K562 (cell line): ENCODE results near the gene KLF13. TPM values are rescaled to one million over a fixed set of nuclear protein-coding genes. Genes with fewer than 3 reads are reported as not detected.

Source experiments
- ATAC-seq: fragments of 200-7000 bp; cut with Tn5 transposase; 3 replicates; pipeline ENCODE4 v1.9.1; 2020; ENCODE audit warnings: moderate library complexity
- BruUV-seq: library from RNA; stranded (reverse); fragments of 400-500 nt; replicated peaks from 2 replicates; lab custom pipeline; 2021; lab: Mats Ljungman, UMichigan
- CTCF ChIA-PET: fragments of 300-600 bp; formaldehyde crosslinking; extraction: SDS; loops from one replicate; lab custom pipeline; 2021; ENCODE audit warnings: low intra/inter-chr PET ratio; lab: Yijun Ruan, JAX
- POLR2A ChIA-PET: fragments of 300-600, 350-650 bp; sonication (Branson Sonifier 250); formaldehyde crosslinking; extraction: SDS; loops from one replicate; lab custom pipeline; 2021; ENCODE audit warnings: antibody characterized with exemption, inconsistent platforms; lab: Yijun Ruan, JAX
- DNase-seq, 4 experiments: peaks; one replicate each; pipeline versions ENCODE4 v3.0.0 to v3.0.0-alpha.2; 2011 to 2018; ENCODE audit warnings: low spot score in 3 of 4, mixed read lengths in 3 of 4; ENCODE audit errors: extremely low read depth in 1 of 4
- FAIRE-seq: peaks from 2 replicates; lab custom pipeline; 2011; peaks lifted over from hg19 to GRCh38; lab: Jason Lieb, UNC
- H2AFZ ChIP-seq: 2 replicates; pipeline ENCODE4 v1.6.0; 2011; ENCODE audit warnings: low read depth, low read length, control low read depth, inconsistent platforms
- H3K27ac ChIP-seq: fragments of 200-600 bp; 3 replicates; pipeline ENCODE4 v1.8.0; 2011; ENCODE audit warnings: low read depth, mild to moderate bottlenecking, control low read depth, inconsistent platforms, low read length, moderate library complexity, mixed read lengths; ENCODE audit errors: extremely low read depth
- H3K27me3 ChIP-seq, 2 experiments: fragments of 300-600 bp in 1 of 2; 2 replicates in 1 of 2; 3 replicates in 1 of 2; pipeline versions ENCODE4 v1.6.0 to v1.8.0; 2011; ENCODE audit warnings: inconsistent platforms in 2 of 2, low read length in 2 of 2, mild to moderate bottlenecking in 1 of 2, mixed read lengths in 1 of 2, moderate library complexity in 1 of 2; ENCODE audit not compliant: control insufficient read depth in 2 of 2, insufficient read depth in 2 of 2
- H3K36me3 ChIP-seq: fragments of 300-600 bp; 3 replicates; pipeline ENCODE4 v1.8.0; 2011; ENCODE audit warnings: mild to moderate bottlenecking, low read length, inconsistent platforms; ENCODE audit not compliant: control insufficient read depth, insufficient read depth
- H3K4me1 ChIP-seq, 2 experiments: fragments of 200-600 bp in 1 of 2; replicated peaks in 1 of 2; 2 replicates in 1 of 2; 3 replicates in 1 of 2; pipeline versions ENCODE4 v1.5.1 to v1.8.0; 2011; ENCODE audit warnings: inconsistent platforms in 2 of 2, low read length in 2 of 2, mild to moderate bottlenecking in 1 of 2, mixed read lengths in 1 of 2, moderate library complexity in 1 of 2; ENCODE audit not compliant: control insufficient read depth in 2 of 2, insufficient read depth in 2 of 2
- H3K4me2 ChIP-seq: 2 replicates; pipeline ENCODE4 v1.6.1; 2011; ENCODE audit warnings: low read length, control low read depth, inconsistent platforms, mixed read lengths; ENCODE audit not compliant: insufficient read depth
- H3K4me3 ChIP-seq: fragments of 200-600 bp; sonication (generic), shearing (Covaris generic); 2 replicates; pipeline ENCODE4 v1.5.1; 2016; ENCODE audit warnings: control low read depth, inconsistent platforms
- H3K79me2 ChIP-seq: fragments of 200-600 bp; 3 replicates; pipeline ENCODE4 v1.8.0; 2011; ENCODE audit warnings: low read length, inconsistent platforms; ENCODE audit not compliant: control insufficient read depth, insufficient read depth
- H3K9ac ChIP-seq, 2 experiments: 2 replicates each; pipeline versions ENCODE4 v1.6.0 to v1.6.1; 2011; ENCODE audit warnings: low read depth in 2 of 2, low read length in 2 of 2, control low read depth in 1 of 2, inconsistent platforms in 1 of 2, mild to moderate bottlenecking in 1 of 2, mixed read lengths in 1 of 2; ENCODE audit not compliant: insufficient read depth in 1 of 2
- H3K9me1 ChIP-seq: one replicate; pipeline ENCODE4 v1.6.0; 2011; ENCODE audit warnings: inconsistent platforms, mild to moderate bottlenecking, low read length, moderate library complexity; ENCODE audit not compliant: control insufficient read depth, insufficient read depth
- H3K9me3 ChIP-seq: replicated peaks from 2 replicates; pipeline ENCODE4 v1.5.1; 2011; ENCODE audit warnings: low read depth, low read length, inconsistent platforms; ENCODE audit not compliant: control insufficient read depth, insufficient read depth
- H4K20me1 ChIP-seq: replicated peaks from 2 replicates; pipeline ENCODE4 v1.6.1; 2011; ENCODE audit warnings: low read length, inconsistent platforms, mixed read lengths; ENCODE audit not compliant: control insufficient read depth, insufficient read depth
- ARID3B ChIP-seq: fragments of 250-450 bp; sonication (Bioruptor Pico); IDR thresholded peaks from 2 replicates; pipeline ENCODE4 v1.4.0; 2020; ENCODE audit warnings: borderline replicate concordance
- ATF2 ChIP-seq: sonication (generic); formaldehyde crosslinking; IDR thresholded peaks from 2 replicates; pipeline ENCODE4 v1.8.1; 2022; ENCODE audit warnings: missing genetic modification reagents
- CBFB ChIP-seq: sonication (generic); formaldehyde crosslinking; IDR thresholded peaks from 2 replicates; pipeline ENCODE4 v1.4.0; 2020; ENCODE audit warnings: mild to moderate bottlenecking, missing genetic modification reagents
- FOS ChIP-seq: IDR thresholded peaks from 3 replicates; pipeline ENCODE4 v1.6.1; 2011; ENCODE audit not compliant: insufficient read length; ENCODE audit errors: extremely low read depth
- FOXK1 ChIP-seq: sonication (generic); formaldehyde crosslinking; IDR thresholded peaks from 2 replicates; pipeline ENCODE4 v1.8.0; 2022; ENCODE audit warnings: missing genetic modification reagents, mild to moderate bottlenecking, borderline replicate concordance
- GATAD2A ChIP-seq: fragments of 450-650 bp; IDR thresholded peaks from 2 replicates; pipeline ENCODE4 v1.6.1; 2017
- KAT2B ChIP-seq: IDR thresholded peaks from one replicate; pipeline ENCODE4 v1.6.1; 2012; ENCODE audit warnings: low read depth, mild to moderate bottlenecking, control low read depth, inconsistent platforms, low read length, moderate library complexity
- MED1 ChIP-seq: sonication (generic); formaldehyde crosslinking; IDR thresholded peaks from 2 replicates; pipeline ENCODE4 v1.8.1; 2023; ENCODE audit warnings: missing genetic modification reagents, borderline replicate concordance
- NUFIP1 ChIP-seq: fragments of 450-650 bp; IDR thresholded peaks from 2 replicates; pipeline ENCODE4 v1.6.1; 2018; ENCODE audit not compliant: partially characterized antibody
- TOE1 ChIP-seq, 2 experiments: fragments of 450-650 bp in 1 of 2; sonication (generic) in 1 of 2; formaldehyde crosslinking in 1 of 2; IDR thresholded peaks; 2 replicates each; pipeline versions ENCODE4 v1.7.1 to v1.8.0; 2016 to 2022; ENCODE audit warnings: borderline replicate concordance in 2 of 2, mild to moderate bottlenecking in 2 of 2, antibody characterized with exemption in 1 of 2, inconsistent platforms in 1 of 2, low read depth in 1 of 2, missing genetic modification reagents in 1 of 2, moderate library complexity in 1 of 2
- TSC22D4 ChIP-seq: fragments of 450-650 bp; IDR thresholded peaks from 2 replicates; pipeline ENCODE4 v1.6.1; 2016; ENCODE audit warnings: missing genetic modification characterization, missing biosample characterization, control low read depth
- ZNF274 ChIP-seq: IDR thresholded peaks from 2 replicates; pipeline ENCODE4 v1.6.1; 2011; ENCODE audit warnings: low read depth, mild to moderate bottlenecking, low read length, moderate library complexity, borderline replicate concordance
- ZNF518B ChIP-seq: fragments of 250-450 bp; sonication (Bioruptor Pico); IDR thresholded peaks from 2 replicates; pipeline ENCODE4 v1.5.0; 2021; ENCODE audit warnings: mild to moderate bottlenecking, moderate library complexity
- ZNF644 ChIP-seq: fragments of 200-800 bp; sonication (Bioruptor generic); IDR thresholded peaks from 2 replicates; pipeline ENCODE4 v1.6.1; 2016; ENCODE audit warnings: low read depth, missing genetic modification characterization, missing compliant biosample characterization
- WGBS: fragments of 100-300 bp; shearing (Covaris generic); methylation state at CpG from one replicate; pipeline ENCODE4 v1.1.6; 2016; ENCODE audit warnings: low coverage, mixed read lengths; ENCODE audit not compliant: insufficient coverage; ENCODE audit errors: missing lambda C conversion rate; 5-methylcytosine and 5-hydroxymethylcytosine counted together
- in situ Hi-C: fragments of 300-500 bp; cut with MboI; formaldehyde crosslinking; loops from 4 replicates; pipeline ENCODE4 v1.15.0; 2018; ENCODE audit warnings: inconsistent platforms, mixed read lengths
- intact Hi-C: fragments of 100-400 bp; cut with micrococcal nuclease; formaldehyde crosslinking; loops from 2 replicates; pipeline ENCODE4 v1.14.2; 2022
- polyA plus RNA-seq, 8 experiments: library from polyadenylated mRNA; depleted of rRNA in 4 of 8; stranded (reverse) in 5 of 8; unstranded in 3 of 8; fragments of >200 nt; fragmentation: Nextera tagmentation in 2 of 8; fragmentation: Illumina TruSeq in 1 of 8; extraction: Ambion mirVana in 2 of 8; extraction: Trizol in 1 of 8; gene quantifications; 2 replicates each; pipeline versions ENCODE4 v1.2.1 to v1.2.3, GENCODE V29; 2011 to 2014; ENCODE audit warnings: inconsistent platforms in 1 of 8, missing spikeins in 1 of 8
- total RNA-seq, 7 experiments: library from RNA; depleted of rRNA in 6 of 7; stranded (reverse); fragments of >200 nt in 6 of 7; fragmentation: Illumina TruSeq in 2 of 7; extraction: Trizol in 2 of 7; gene quantifications; 2 replicates each; pipeline versions ENCODE4 v1.2.1 to v1.2.3, GENCODE V29; 2011 to 2021; ENCODE audit warnings: low replicate concordance in 1 of 7

The KLF13 gene
- total and polyA plus RNA-seq, 9 of the 15 experiments (the other 6 are each of a cell fraction or from before 2014, with no cell fraction given) = 1.8 to 10.5 (median 4.8) TPM

GRCh38 chr15:31306426-31307269, 20.0 kb upstream of the KLF13 start:
- BruUV-seq = no TSS peak
- Histone ChIP-seq H3K4me3 (no peak overlapping the region), H3K27ac (no peak overlapping the region), H3K36me3 (no peaks in the 10 kb centered on the region), H2AFZ (no peak overlapping the region), H4K20me1 (no peaks in the 10 kb centered on the region; the same call in 1 of the 2 replicates), H3K9ac (no peak overlapping the region), H3K4me1 (peaks cover 3 to 23% of the 10 kb centered on the region in 2 experiments; a peak in 3 of 5 replicates), H3K79me2 (no peaks in the 10 kb centered on the region), H3K27me3 (peaks cover 12 to 57% of the 10 kb centered on the region in 2 experiments), H3K9me1 (no peaks in the 10 kb centered on the region), H3K9me3 (no peaks in the 10 kb centered on the region), H3K4me2 (no peak overlapping the region)
- 17% methylated on average over 23 of the region's 30 CpGs for WGBS
- no peak for ATAC-seq
- FAIRE-seq = no peak
- intact Hi-C loops (no loop called here), in situ Hi-C loops (no loop called here)
- CTCF ChIA-PET = no interaction called here
- POLR2A ChIA-PET = interaction anchor here (1.3 kb wide), 1 partner anchor 12 kb away, joined by 3 read pairs; no protein-coding TSS in a partner anchor
- no peak for DNase-seq
- no peak for TF ChIP-seq TOE1 (IDR thresholded peaks at IDR 0.05; ENCODE audit: borderline replicate concordance)
- no peak for TF ChIP-seq TOE1 (CRISPR knock-in tag; IDR thresholded peaks at IDR 0.05; ENCODE audit: borderline replicate concordance, low read depth)
- TF ChIP-seq KAT2B = no peak
- no peak for TF ChIP-seq ZNF274
- no peak for TF ChIP-seq GATAD2A
- no peak for TF ChIP-seq FOXK1
- TF ChIP-seq ZNF518B (CRISPR knock-in tag) = no peak
- no peak for TF ChIP-seq TSC22D4
- TF ChIP-seq ARID3B (CRISPR knock-in tag) = no peak
- no peak for TF ChIP-seq ZNF644 (tag)
- no peak for TF ChIP-seq FOS
- no peak for TF ChIP-seq ATF2 (CRISPR knock-in tag)
- no peak for TF ChIP-seq CBFB (CRISPR knock-in tag)
- TF ChIP-seq MED1 = no peak
- no peak for TF ChIP-seq NUFIP1
